Naive B cell (primary cell): ENCODE results near the gene ACSM2A. TPM values are rescaled to one million over a fixed set of nuclear protein-coding genes. Genes with fewer than 3 reads are reported as not detected.
"Not testable (repeated sequence)": the region's sequence is repeated elsewhere in the genome, so short reads cannot be mapped to it uniquely, and the experiment has no call there.

Source experiments
- ATAC-seq, 2 donors: fragments of 150-1000 bp; cut with Tn5 transposase; 2 replicates each; pipeline ENCODE4 v1.10.0; 2021; ENCODE audit warnings: low read depth in 2 of 2, mild to moderate bottlenecking in 2 of 2, moderate library complexity in 2 of 2
- DNase-seq: peaks from one replicate; pipeline ENCODE4 v3.0.0; 2022
- H3K27ac Mint-ChIP-seq, 6 donors: one replicate each; pipeline ENCODE4 v1.8.0; 2020 to 2022; ENCODE audit warnings: mild to moderate bottlenecking in 6 of 6, mixed read lengths in 6 of 6, moderate library complexity in 5 of 6, inconsistent platforms in 2 of 6
- H3K27me3 Mint-ChIP-seq, 3 donors: one replicate each; pipeline ENCODE4 v1.8.0; 2021 to 2022; ENCODE audit warnings: mixed read lengths in 3 of 3, mild to moderate bottlenecking in 1 of 3
- H3K36me3 Mint-ChIP-seq, 2 donors: one replicate each; pipeline ENCODE4 v1.8.0; 2020 to 2022; ENCODE audit warnings: mixed read lengths in 2 of 2, inconsistent platforms in 1 of 2, mild to moderate bottlenecking in 1 of 2
- H3K4me1 Mint-ChIP-seq, 3 donors: one replicate each; pipeline ENCODE4 v1.8.0; 2020 to 2022; ENCODE audit warnings: mixed read lengths in 3 of 3, inconsistent platforms in 1 of 3, mild to moderate bottlenecking in 1 of 3, moderate library complexity in 1 of 3
- H3K4me3 Mint-ChIP-seq, 8 donors: one replicate each; pipeline ENCODE4 v1.8.0; 2020 to 2022; ENCODE audit warnings: mild to moderate bottlenecking in 8 of 8, mixed read lengths in 8 of 8, moderate library complexity in 8 of 8, inconsistent platforms in 2 of 8
- H3K9me3 Mint-ChIP-seq, 7 donors: one replicate each; pipeline ENCODE4 v1.8.0; 2020 to 2022; ENCODE audit warnings: mixed read lengths in 7 of 7, mild to moderate bottlenecking in 5 of 7, inconsistent platforms in 2 of 7, moderate library complexity in 1 of 7
- polyA plus RNA-seq, 6 donors: library from polyadenylated mRNA; unstranded; fragments of 300-500 nt; fragmentation: Illumina TruSeq; gene quantifications; one replicate each; pipeline ENCODE4 v1.2.3, GENCODE V29; 2021; ENCODE audit warnings: low read depth in 6 of 6

ACSM2A gene
- polyA plus RNA-seq, 6 donors from 2014 or later: not detected

DNA sequence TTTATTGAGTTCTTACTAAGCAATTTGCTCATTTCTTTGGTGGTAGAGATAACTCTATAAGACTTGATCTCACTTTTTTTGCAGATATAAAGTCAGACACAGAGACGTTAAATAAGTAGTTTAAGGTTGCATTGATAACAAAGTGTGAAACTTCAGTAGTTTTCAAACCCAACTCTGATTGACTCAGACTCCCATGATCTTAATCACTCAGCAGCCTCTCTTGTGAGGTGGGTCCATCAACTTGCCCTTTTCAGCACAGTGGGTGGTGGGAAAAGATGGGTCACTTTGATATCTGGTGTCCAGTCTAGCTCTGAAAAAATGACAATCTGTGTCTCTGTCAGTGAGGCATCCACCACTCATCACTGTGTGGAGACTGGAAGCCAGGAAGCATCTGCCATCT, 19.4 kb downstream of the ACSM2A start:
- not testable (repeated sequence) for H3K27ac Mint-ChIP-seq, ATAC-seq, H3K36me3 Mint-ChIP-seq, DNase-seq, H3K4me3 Mint-ChIP-seq, H3K27me3 Mint-ChIP-seq, H3K4me1 Mint-ChIP-seq
- peaks cover 5 to 34% (median 12%) of the 10 kb centered on the region in 7 donors for H3K9me3 Mint-ChIP-seq

DNA sequence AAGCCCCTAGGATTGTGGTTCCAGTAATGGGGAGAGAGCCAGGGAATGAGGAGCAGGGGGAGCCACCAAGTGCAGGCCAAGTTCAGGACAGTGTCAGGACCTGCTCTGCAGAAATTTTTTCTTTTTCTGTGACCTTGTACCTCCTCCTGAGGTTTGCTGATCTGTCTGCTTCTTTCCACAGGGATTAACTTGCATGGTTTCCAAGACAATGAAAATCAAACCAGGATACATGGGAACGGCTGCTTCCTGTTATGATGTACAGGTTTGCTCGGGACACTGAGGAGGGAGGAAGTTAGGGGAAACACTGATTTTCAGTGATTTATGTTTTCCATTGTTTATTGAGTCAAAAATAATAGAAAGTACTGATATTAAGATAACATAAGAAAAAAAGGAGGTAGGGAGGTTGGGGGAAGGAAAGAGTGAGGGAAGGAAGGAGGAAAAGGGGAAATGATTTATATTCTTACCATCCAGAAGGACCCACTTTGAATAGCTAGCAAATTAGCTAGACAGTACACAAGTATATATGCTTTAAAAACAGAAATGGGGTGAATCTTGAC, 25.9 kb downstream of the ACSM2A start:
- H3K27ac Mint-ChIP-seq, ATAC-seq, DNase-seq, H3K36me3 Mint-ChIP-seq, H3K4me1 Mint-ChIP-seq, H3K4me3 Mint-ChIP-seq: not testable (repeated sequence)
- peaks cover 12 to 23% (median 18%) of the 10 kb centered on the region in 3 donors for H3K27me3 Mint-ChIP-seq
- H3K9me3 Mint-ChIP-seq: peaks cover 0 to 15% (median 5%) of the 10 kb centered on the region in 7 donors

DNA sequence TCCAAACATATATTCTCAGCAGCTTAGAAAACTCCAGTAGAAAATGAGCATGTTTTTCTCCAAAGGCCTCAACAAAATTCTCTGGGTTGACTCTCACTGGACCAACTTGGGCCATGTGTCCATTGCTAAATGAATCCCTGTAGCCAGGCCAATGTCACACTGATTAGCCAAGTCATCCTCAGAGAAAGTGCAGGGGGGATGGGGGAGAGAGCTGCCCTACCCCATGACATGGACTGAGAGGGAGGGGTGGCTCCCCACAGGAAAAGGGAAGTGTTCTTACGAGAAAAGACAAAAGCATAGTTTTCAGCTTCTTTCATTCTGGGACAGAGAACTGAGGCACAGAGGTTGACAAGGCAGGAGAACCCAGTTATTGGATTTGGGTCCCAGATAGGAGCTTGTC, 32.7 kb downstream of the ACSM2A start:
- H3K4me3 Mint-ChIP-seq, H3K4me1 Mint-ChIP-seq, H3K27ac Mint-ChIP-seq, ATAC-seq, DNase-seq, H3K36me3 Mint-ChIP-seq, H3K9me3 Mint-ChIP-seq: not testable (repeated sequence)
- peaks cover 11 to 23% (median 18%) of the 10 kb centered on the region in 3 donors for H3K27me3 Mint-ChIP-seq

DNA sequence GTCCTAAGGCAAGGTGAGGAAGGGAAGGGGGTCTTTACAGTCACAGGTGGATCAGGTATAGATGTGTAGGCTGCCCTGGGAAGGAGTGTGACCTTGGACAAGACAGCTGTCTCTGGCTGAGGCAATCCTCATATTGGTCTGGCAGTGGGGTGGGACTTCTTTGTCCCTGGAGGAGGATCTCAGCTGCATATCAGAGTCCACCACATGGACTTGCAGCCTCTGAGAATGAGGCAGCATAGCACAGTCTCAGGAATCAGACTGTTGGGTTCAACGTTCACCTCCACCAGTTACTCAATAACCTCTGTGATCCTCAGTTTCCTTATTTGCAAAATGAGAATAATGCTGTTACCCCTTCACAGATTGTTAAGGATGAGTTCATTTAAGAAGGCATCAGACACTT, 33.4 kb downstream of the ACSM2A start:
- no peak for DNase-seq
- Mint-ChIP-seq H3K27ac (no peak overlapping the region), H3K9me3 (peaks cover 0 to 3% (median 0%) of the 10 kb centered on the region in 7 donors), H3K36me3 (no peaks in the 10 kb centered on the region), H3K4me1 (no peaks in the 10 kb centered on the region), H3K27me3 (peaks cover 8 to 18% (median 17%) of the 10 kb centered on the region in 3 donors), H3K4me3 (no peak overlapping the region)
- ATAC-seq: no peak

DNA sequence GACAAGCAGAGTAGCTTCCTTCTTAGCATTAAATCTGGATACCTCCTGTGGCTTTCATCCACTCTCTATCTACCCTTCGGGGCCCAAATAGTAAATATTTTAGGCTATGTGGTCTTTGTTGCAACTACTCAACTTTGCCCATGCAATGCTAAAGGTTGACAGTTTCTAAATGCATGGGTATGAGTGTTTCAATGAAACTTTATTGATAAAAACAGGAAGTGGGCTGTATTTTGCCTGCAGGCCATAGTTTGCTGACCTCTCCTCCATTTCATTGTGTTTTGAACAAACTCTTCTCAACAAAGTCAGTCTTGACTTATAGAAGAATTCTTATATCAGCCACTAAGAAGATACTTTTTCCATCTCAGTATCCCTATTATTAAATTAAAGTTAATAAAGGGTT, 34.1 kb downstream of the ACSM2A start:
- Mint-ChIP-seq H3K9me3 (peaks cover 0 to 3% (median 0%) of the 10 kb centered on the region in 7 donors), H3K27me3 (peaks cover 8 to 12% (median 11%) of the 10 kb centered on the region in 3 donors), H3K4me1 (no peaks in the 10 kb centered on the region), H3K27ac (no peak overlapping the region), H3K4me3 (no peak overlapping the region), H3K36me3 (no peaks in the 10 kb centered on the region)
- ATAC-seq: no peak
- DNase-seq: no peak

DNA sequence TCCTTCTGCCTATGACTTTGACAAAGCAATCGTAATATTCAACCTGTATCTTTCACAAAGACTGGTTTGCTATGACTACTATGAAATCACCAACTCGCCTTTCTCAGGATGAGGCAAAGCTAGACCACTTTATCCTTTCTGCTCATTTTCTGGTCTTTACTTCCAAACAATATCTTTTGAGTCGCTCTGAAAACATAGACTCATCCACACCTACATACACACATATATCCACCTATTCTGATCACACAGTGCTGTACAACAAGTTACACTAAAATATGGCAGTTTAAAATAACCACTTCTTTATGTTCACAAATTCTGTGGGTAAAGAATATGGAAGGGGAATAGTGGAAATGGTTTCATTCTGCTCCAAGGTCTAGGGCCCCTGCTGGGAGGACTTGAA, 39.7 kb downstream of the ACSM2A start:
- not testable (repeated sequence) for H3K27ac Mint-ChIP-seq, H3K4me1 Mint-ChIP-seq, H3K27me3 Mint-ChIP-seq, H3K9me3 Mint-ChIP-seq, H3K36me3 Mint-ChIP-seq, ATAC-seq, DNase-seq, H3K4me3 Mint-ChIP-seq

GRCh38 chr16:20491448-20491847, 40.1 kb downstream of the ACSM2A start:
- ATAC-seq, H3K4me1 Mint-ChIP-seq, H3K27me3 Mint-ChIP-seq, H3K27ac Mint-ChIP-seq, H3K4me3 Mint-ChIP-seq, DNase-seq, H3K9me3 Mint-ChIP-seq, H3K36me3 Mint-ChIP-seq: not testable (repeated sequence)

DNA sequence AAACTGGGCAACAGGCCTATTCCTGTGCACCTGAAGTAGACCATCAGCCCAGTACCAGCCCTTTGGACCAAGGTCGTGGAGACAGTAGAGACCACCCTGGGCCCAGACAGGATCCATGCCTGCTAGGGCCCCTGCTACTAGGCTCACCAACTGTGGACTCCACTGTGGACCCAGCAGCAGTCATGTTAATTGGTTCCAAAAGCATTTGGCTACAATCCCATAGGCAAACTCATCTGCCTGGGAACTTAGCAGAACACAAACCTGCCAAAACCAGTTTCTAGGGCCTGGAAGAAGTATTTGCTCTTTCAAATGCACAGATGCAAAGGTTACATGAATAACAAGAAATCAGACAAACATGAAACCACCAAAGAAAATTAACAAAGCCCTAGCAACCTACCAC, 53.1 kb downstream of the ACSM2A start:
- H3K4me3 Mint-ChIP-seq: no peak overlapping the region
- H3K36me3 Mint-ChIP-seq: peaks cover 0 to 8% of the 10 kb centered on the region in 2 donors

DNA sequence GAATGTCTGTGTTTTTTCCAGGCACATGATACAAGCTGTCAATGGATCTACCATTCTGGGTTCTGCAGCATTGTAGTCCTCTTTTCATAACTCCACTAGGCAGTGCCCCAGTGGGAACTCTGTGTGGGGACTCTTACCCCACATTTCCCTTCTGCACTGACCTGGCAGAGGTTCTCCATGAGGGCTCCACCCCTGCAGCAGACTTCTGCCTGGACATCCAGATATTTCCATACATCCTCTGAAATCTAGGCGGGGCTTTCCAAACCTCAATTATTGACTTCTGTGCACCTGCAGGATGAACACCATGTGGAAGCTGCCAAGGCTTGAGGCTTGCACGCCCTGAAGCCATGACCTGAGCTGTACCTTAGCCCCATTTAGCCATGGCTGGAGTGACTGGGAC, 56.0 kb downstream of the ACSM2A start:
- H3K4me3 Mint-ChIP-seq: peak overlapping the region in 1 of 8 donors; percentile 61
- no peak for ATAC-seq
- H3K36me3 Mint-ChIP-seq: peaks cover 0 to 8% of the 10 kb centered on the region in 2 donors
- H3K4me1 Mint-ChIP-seq: no peaks in the 10 kb centered on the region
- H3K27me3 Mint-ChIP-seq: peaks cover 0 to 6% (median 4%) of the 10 kb centered on the region in 3 donors
- H3K9me3 Mint-ChIP-seq: peaks cover 4 to 43% (median 24%) of the 10 kb centered on the region in 7 donors
- no peak for DNase-seq
- H3K27ac Mint-ChIP-seq: no peak overlapping the region

More for the DNA sequence above, 53.1 kb downstream of the ACSM2A start:
- ATAC-seq: no peak
- Mint-ChIP-seq H3K27me3 (peaks cover 0 to 10% (median 5%) of the 10 kb centered on the region in 3 donors), H3K4me1 (no peaks in the 10 kb centered on the region), H3K9me3 (peaks cover 4 to 43% (median 24%) of the 10 kb centered on the region in 7 donors), H3K27ac (no peak overlapping the region)
- DNase-seq: no peak

GRCh38 chr16:20510323-20510722, 59.0 kb downstream of the ACSM2A start:
- no peaks in the 10 kb centered on the region for H3K4me1 Mint-ChIP-seq
- H3K9me3 Mint-ChIP-seq: peaks cover 4 to 45% (median 28%) of the 10 kb centered on the region in 7 donors
- peaks cover 11 to 32% (median 16%) of the 10 kb centered on the region in 3 donors for H3K27me3 Mint-ChIP-seq
- no peak for ATAC-seq
- H3K4me3 Mint-ChIP-seq: no peak overlapping the region
- peaks cover 0 to 14% of the 10 kb centered on the region in 2 donors for H3K36me3 Mint-ChIP-seq
- no peak for DNase-seq
- no peak overlapping the region for H3K27ac Mint-ChIP-seq

DNA sequence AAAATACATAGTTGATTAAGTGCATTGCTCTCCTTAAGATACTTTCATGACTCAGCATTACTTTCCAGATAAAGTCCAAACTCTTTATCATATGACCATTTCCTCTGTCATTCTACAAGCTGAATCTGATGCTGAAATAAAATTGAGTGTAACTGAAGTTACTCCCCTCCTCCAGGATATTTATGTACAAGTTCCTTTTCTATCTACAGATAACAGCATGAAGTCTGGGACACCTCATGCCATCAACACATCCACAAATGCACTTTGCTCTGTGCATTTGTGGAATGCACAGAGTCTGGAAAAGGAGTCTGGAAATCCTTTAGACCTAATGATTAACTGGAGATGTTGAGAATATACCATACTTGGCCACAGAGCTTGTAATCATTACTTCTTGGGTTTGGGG, 64.4 kb downstream of the ACSM2A start:
- ATAC-seq: no peak
- peaks cover 27 to 47% (median 40%) of the 10 kb centered on the region in 3 donors for H3K27me3 Mint-ChIP-seq
- no peak overlapping the region for H3K27ac Mint-ChIP-seq
- peaks cover 0 to 6% of the 10 kb centered on the region in 2 donors for H3K36me3 Mint-ChIP-seq
- H3K4me1 Mint-ChIP-seq: no peaks in the 10 kb centered on the region
- peaks cover 0 to 7% (median 5%) of the 10 kb centered on the region in 7 donors for H3K9me3 Mint-ChIP-seq
- DNase-seq: no peak
- H3K4me3 Mint-ChIP-seq: no peak overlapping the region

GRCh38 chr16:20517149-20517548, 65.8 kb downstream of the ACSM2A start:
- Mint-ChIP-seq H3K9me3 (peaks cover 0 to 7% (median 5%) of the 10 kb centered on the region in 7 donors), H3K4me1 (no peaks in the 10 kb centered on the region), H3K36me3 (peaks cover 0 to 6% of the 10 kb centered on the region in 2 donors), H3K27me3 (peaks cover 27 to 44% (median 40%) of the 10 kb centered on the region in 3 donors), H3K27ac (no peak overlapping the region), H3K4me3 (no peak overlapping the region)
- ATAC-seq (no peak), DNase-seq (no peak)

DNA sequence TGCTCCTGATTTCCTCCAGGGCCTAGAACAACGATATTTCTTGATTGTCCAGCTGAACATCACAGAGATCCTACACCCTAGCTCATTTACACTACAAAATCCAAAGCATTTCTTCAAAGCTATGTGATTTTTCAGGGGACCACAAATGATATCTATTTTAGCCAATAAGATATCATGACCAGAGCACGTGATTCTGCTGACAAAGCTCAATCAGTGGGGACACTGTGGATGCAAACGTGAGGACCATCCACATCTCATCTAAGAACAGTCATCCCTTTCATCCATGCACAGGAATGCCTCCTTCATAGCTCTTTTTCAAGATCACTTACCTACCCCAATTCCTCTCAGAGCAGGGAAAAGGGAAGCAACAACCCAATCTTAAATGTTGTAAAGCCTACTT, 67.9 kb downstream of the ACSM2A start:
- Mint-ChIP-seq H3K4me3 (no peak overlapping the region), H3K9me3 (peaks cover 0 to 7% (median 5%) of the 10 kb centered on the region in 7 donors), H3K36me3 (peaks cover 0 to 6% of the 10 kb centered on the region in 2 donors), H3K4me1 (no peaks in the 10 kb centered on the region), H3K27me3 (peaks cover 21 to 34% (median 23%) of the 10 kb centered on the region in 3 donors), H3K27ac (no peak overlapping the region)
- no peak for DNase-seq
- no peak for ATAC-seq

DNA sequence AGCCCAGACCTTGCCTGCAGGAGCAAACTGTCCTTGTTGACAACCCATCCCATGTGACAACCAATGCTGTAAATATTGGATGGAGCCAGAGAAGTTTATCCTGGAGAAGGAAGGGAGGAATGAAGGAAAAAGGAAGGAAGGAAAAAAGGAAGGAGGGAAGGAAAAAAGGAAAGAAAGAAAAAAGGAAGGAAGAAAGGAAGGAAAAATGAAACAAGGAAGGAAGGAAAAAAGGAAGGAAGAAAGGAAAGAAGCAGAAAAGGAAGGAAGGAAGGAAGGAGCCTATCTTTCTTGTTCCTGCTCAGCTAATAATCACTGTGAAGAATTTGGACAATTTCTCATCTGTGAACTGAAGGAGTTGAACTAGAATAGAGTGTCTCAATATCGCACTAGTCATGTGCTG, 68.8 kb downstream of the ACSM2A start:
- no peak for ATAC-seq
- Mint-ChIP-seq H3K36me3 (peaks cover 0 to 1% of the 10 kb centered on the region in 2 donors), H3K9me3 (peaks cover 0 to 4% (median 0%) of the 10 kb centered on the region in 7 donors), H3K27me3 (peaks cover 15 to 27% (median 18%) of the 10 kb centered on the region in 3 donors), H3K4me3 (no peak overlapping the region), H3K27ac (no peak overlapping the region), H3K4me1 (no peaks in the 10 kb centered on the region)
- no peak for DNase-seq
